ENCODE results near the gene TEKT1.
A peak's percentile ranks its signal among the peaks of the same experiment; 100 is the strongest.
"Not testable (repeated sequence)": the region's sequence is repeated elsewhere in the genome, so short reads cannot be mapped to it uniquely, and the experiment has no call there.

Gene TEKT1

GRCh38 chr17:6862825-6863224 is 31.3 kb upstream of the TEKT1 start:
- DNase-seq, result no peak
- POLR2A ChIA-PET, result no interaction called here
- CTCF ChIA-PET, result interaction anchor here (1.1 kb wide), 1 partner anchor 9 kb away, joined by 3 read pairs; no protein-coding TSS in a partner anchor

GRCh38 chr17:6862122-6862521 is 30.6 kb upstream of the TEKT1 start:
- DNase-seq, result no peak
- peaks cover 0 to 10% (median 0%) of the 10 kb centered on the region in 5 experiments for H3K9me3 ChIP-seq (ENCODE audit: control extremely low read depth in 1 of 5, control insufficient read depth in 4 of 5, insufficient read depth in 2 of 5, low read depth in 1 of 5, low read length in 4 of 5)
- no peak overlapping the region for H3K4me3 ChIP-seq (ENCODE audit: control insufficient read depth in 1 of 7, extremely low read depth in 1 of 7, insufficient read depth in 4 of 7, low read depth in 2 of 7, low read length in 6 of 7)
- POLR2A ChIA-PET, result no interaction called here
- WGBS (ENCODE audit: insufficient coverage), result 100% methylated on average over 1 of the region's 2 CpGs
- H3K27ac ChIP-seq (ENCODE audit: insufficient read depth in 1 of 2, low read depth in 1 of 2, low read length in 2 of 2, poor library complexity in 1 of 2, severe bottlenecking in 2 of 2), result no peak overlapping the region
- no peaks in the 10 kb centered on the region for H3K4me1 ChIP-seq (ENCODE audit: control extremely low read depth in 1 of 4, control insufficient read depth in 4 of 4, insufficient read depth in 4 of 4, low read length in 3 of 4)
- CTCF ChIA-PET, result no interaction called here
- H3K27me3 ChIP-seq (replicated peaks in 2 of 5; ENCODE audit: control insufficient read depth in 4 of 5, insufficient read depth in 5 of 5, low read length in 4 of 5), result no peaks in the 10 kb centered on the region
- no peaks in the 10 kb centered on the region for H3K36me3 ChIP-seq (ENCODE audit: control insufficient read depth in 4 of 4, insufficient read depth in 4 of 4, low read length in 3 of 4)

More at GRCh38 chr17:6862825-6863224, 31.3 kb upstream of the TEKT1 start:
- Histone ChIP-seq H3K4me3 (ENCODE audit: control insufficient read depth in 1 of 7, extremely low read depth in 1 of 7, insufficient read depth in 4 of 7, low read depth in 2 of 7, low read length in 6 of 7) (no peak overlapping the region), H3K27me3 (replicated peaks in 2 of 5; ENCODE audit: control insufficient read depth in 4 of 5, insufficient read depth in 5 of 5, low read length in 4 of 5) (no peaks in the 10 kb centered on the region), H3K9me3 (ENCODE audit: control extremely low read depth in 1 of 5, control insufficient read depth in 4 of 5, insufficient read depth in 2 of 5, low read depth in 1 of 5, low read length in 4 of 5) (peaks cover 0 to 10% (median 0%) of the 10 kb centered on the region in 5 experiments), H3K4me1 (ENCODE audit: control extremely low read depth in 1 of 4, control insufficient read depth in 4 of 4, insufficient read depth in 4 of 4, low read length in 3 of 4) (no peaks in the 10 kb centered on the region), H3K36me3 (ENCODE audit: control insufficient read depth in 4 of 4, insufficient read depth in 4 of 4, low read length in 3 of 4) (no peaks in the 10 kb centered on the region), H3K27ac (ENCODE audit: insufficient read depth in 1 of 2, low read depth in 1 of 2, low read length in 2 of 2, poor library complexity in 1 of 2, severe bottlenecking in 2 of 2) (no peak overlapping the region)
- WGBS (ENCODE audit: insufficient coverage), result 100% methylated on average over 4 of the region's 4 CpGs

- no peak for DNase-seq
- H3K36me3 ChIP-seq (ENCODE audit: control insufficient read depth in 4 of 4, insufficient read depth in 4 of 4, low read length in 3 of 4), result no peaks in the 10 kb centered on the region
- ChIA-PET POLR2A (no interaction called here), CTCF (no interaction called here)
- peaks cover 0 to 10% (median 0%) of the 10 kb centered on the region in 5 experiments for H3K9me3 ChIP-seq (ENCODE audit: control extremely low read depth in 1 of 5, control insufficient read depth in 4 of 5, insufficient read depth in 2 of 5, low read depth in 1 of 5, low read length in 4 of 5)
- H3K4me1 ChIP-seq (ENCODE audit: control extremely low read depth in 1 of 4, control insufficient read depth in 4 of 4, insufficient read depth in 4 of 4, low read length in 3 of 4), result peaks cover 0 to 24% (median 2%) of the 10 kb centered on the region in 4 experiments
- 100% methylated on average over 1 of the region's 2 CpGs for WGBS (ENCODE audit: insufficient coverage)
- H3K27ac ChIP-seq (ENCODE audit: insufficient read depth in 1 of 2, low read depth in 1 of 2, low read length in 2 of 2, poor library complexity in 1 of 2, severe bottlenecking in 2 of 2), result no peak overlapping the region
- no peak overlapping the region for H3K4me3 ChIP-seq (ENCODE audit: control insufficient read depth in 1 of 7, extremely low read depth in 1 of 7, insufficient read depth in 4 of 7, low read depth in 2 of 7, low read length in 6 of 7)
- H3K27me3 ChIP-seq (replicated peaks in 2 of 5; ENCODE audit: control insufficient read depth in 4 of 5, insufficient read depth in 5 of 5, low read length in 4 of 5), result peaks cover 0 to 3% (median 0%) of the 10 kb centered on the region in 5 experiments
These were observed 26.4 kb upstream of the TEKT1 start for GRCh38 chr17:6857904-6858303.

- no peak for DNase-seq
- Histone ChIP-seq H3K4me1 (ENCODE audit: control extremely low read depth in 1 of 4, control insufficient read depth in 4 of 4, insufficient read depth in 4 of 4, low read length in 3 of 4) (peaks cover 0 to 24% (median 2%) of the 10 kb centered on the region in 4 experiments), H3K27ac (ENCODE audit: insufficient read depth in 1 of 2, low read depth in 1 of 2, low read length in 2 of 2, poor library complexity in 1 of 2, severe bottlenecking in 2 of 2) (no peak overlapping the region), H3K9me3 (ENCODE audit: control extremely low read depth in 1 of 5, control insufficient read depth in 4 of 5, insufficient read depth in 2 of 5, low read depth in 1 of 5, low read length in 4 of 5) (peaks cover 0 to 10% (median 0%) of the 10 kb centered on the region in 5 experiments), H3K36me3 (ENCODE audit: control insufficient read depth in 4 of 4, insufficient read depth in 4 of 4, low read length in 3 of 4) (no peaks in the 10 kb centered on the region), H3K4me3 (ENCODE audit: control insufficient read depth in 1 of 7, extremely low read depth in 1 of 7, insufficient read depth in 4 of 7, low read depth in 2 of 7, low read length in 6 of 7) (no peak overlapping the region), H3K27me3 (replicated peaks in 2 of 5; ENCODE audit: control insufficient read depth in 4 of 5, insufficient read depth in 5 of 5, low read length in 4 of 5) (peaks cover 0 to 3% (median 0%) of the 10 kb centered on the region in 5 experiments)
- ChIA-PET POLR2A (no interaction called here), CTCF (no interaction called here)
- WGBS (ENCODE audit: insufficient coverage), result 63% methylated on average over 2 of the region's 6 CpGs
These were observed 25.8 kb upstream of the TEKT1 start for GRCh38 chr17:6857336-6857735.

GRCh38 chr17:6856051-6856450 is 24.5 kb upstream of the TEKT1 start:
- Histone ChIP-seq H3K36me3 (ENCODE audit: control insufficient read depth in 4 of 4, insufficient read depth in 4 of 4, low read length in 3 of 4) (no peaks in the 10 kb centered on the region), H3K27ac (ENCODE audit: insufficient read depth in 1 of 2, low read depth in 1 of 2, low read length in 2 of 2, poor library complexity in 1 of 2, severe bottlenecking in 2 of 2) (no peak overlapping the region), H3K9me3 (ENCODE audit: control extremely low read depth in 1 of 5, control insufficient read depth in 4 of 5, insufficient read depth in 2 of 5, low read depth in 1 of 5, low read length in 4 of 5) (peaks cover 0 to 9% (median 0%) of the 10 kb centered on the region in 5 experiments), H3K27me3 (replicated peaks in 2 of 5; ENCODE audit: control insufficient read depth in 4 of 5, insufficient read depth in 5 of 5, low read length in 4 of 5) (peaks cover 0 to 3% (median 0%) of the 10 kb centered on the region in 5 experiments), H3K4me3 (ENCODE audit: control insufficient read depth in 1 of 7, extremely low read depth in 1 of 7, insufficient read depth in 4 of 7, low read depth in 2 of 7, low read length in 6 of 7) (no peak overlapping the region), H3K4me1 (ENCODE audit: control extremely low read depth in 1 of 4, control insufficient read depth in 4 of 4, insufficient read depth in 4 of 4, low read length in 3 of 4) (peaks cover 0 to 24% (median 2%) of the 10 kb centered on the region in 4 experiments)
- CTCF ChIA-PET, result interaction anchor here (1.4 to 2.0 kb wide), 2 partner anchors 10 to 12 kb away, joined by 3 to 5 read pairs; no protein-coding TSS in a partner anchor
- peak in 2 of 3 donors; percentile 50 to 75 for DNase-seq
- WGBS (ENCODE audit: insufficient coverage), result 76% methylated on average over 3 of the region's 3 CpGs
- POLR2A ChIA-PET, result no interaction called here

GRCh38 chr17:6853764-6854442 is 22.4 kb upstream of the TEKT1 start:
- peaks cover 0 to 4% (median 0%) of the 10 kb centered on the region in 5 experiments for H3K9me3 ChIP-seq (ENCODE audit: control extremely low read depth in 1 of 5, control insufficient read depth in 4 of 5, insufficient read depth in 2 of 5, low read depth in 1 of 5, low read length in 4 of 5)
- POLR2A ChIA-PET, result no interaction called here
- peak overlapping the region; percentile 29 to 65 for H3K27ac ChIP-seq (ENCODE audit: insufficient read depth in 1 of 2, low read depth in 1 of 2, low read length in 2 of 2, poor library complexity in 1 of 2, severe bottlenecking in 2 of 2)
- CTCF ChIA-PET, result interaction anchor here (0.6 to 2.5 kb wide), 8 partner anchors 10 to 151 kb away, joined by 3 to 18 read pairs (median 3); no protein-coding TSS in a partner anchor
- peaks cover 0 to 3% (median 0%) of the 10 kb centered on the region in 5 experiments for H3K27me3 ChIP-seq (replicated peaks in 2 of 5; ENCODE audit: control insufficient read depth in 4 of 5, insufficient read depth in 5 of 5, low read length in 4 of 5)
- H3K4me3 ChIP-seq (ENCODE audit: control insufficient read depth in 1 of 7, extremely low read depth in 1 of 7, insufficient read depth in 4 of 7, low read depth in 2 of 7, low read length in 6 of 7), result peak overlapping the region in 6 of 7 experiments; percentile 20 to 75 (median 46)
- peak in 2 of 3 donors; percentile 28 to 57 for DNase-seq
- H3K36me3 ChIP-seq (ENCODE audit: control insufficient read depth in 4 of 4, insufficient read depth in 4 of 4, low read length in 3 of 4), result no peaks in the 10 kb centered on the region
- 34% methylated on average over 12 of the region's 19 CpGs for WGBS (ENCODE audit: insufficient coverage)
- peaks cover 0 to 24% (median 2%) of the 10 kb centered on the region in 4 experiments for H3K4me1 ChIP-seq (ENCODE audit: control extremely low read depth in 1 of 4, control insufficient read depth in 4 of 4, insufficient read depth in 4 of 4, low read length in 3 of 4)

GRCh38 chr17:6848545-6849179 is 17.1 kb upstream of the TEKT1 start:
- POLR2A ChIA-PET; DNase-seq; H3K4me3 ChIP-seq (ENCODE audit: control insufficient read depth in 1 of 7, extremely low read depth in 1 of 7, insufficient read depth in 4 of 7, low read depth in 2 of 7, low read length in 6 of 7); H3K36me3 ChIP-seq (ENCODE audit: control insufficient read depth in 4 of 4, insufficient read depth in 4 of 4, low read length in 3 of 4); H3K27me3 ChIP-seq (replicated peaks in 2 of 5; ENCODE audit: control insufficient read depth in 4 of 5, insufficient read depth in 5 of 5, low read length in 4 of 5); H3K27ac ChIP-seq (ENCODE audit: insufficient read depth in 1 of 2, low read depth in 1 of 2, low read length in 2 of 2, poor library complexity in 1 of 2, severe bottlenecking in 2 of 2); CTCF ChIA-PET: not testable (repeated sequence)
- peaks cover 0 to 12% (median 2%) of the 10 kb centered on the region in 5 experiments for H3K9me3 ChIP-seq (ENCODE audit: control extremely low read depth in 1 of 5, control insufficient read depth in 4 of 5, insufficient read depth in 2 of 5, low read depth in 1 of 5, low read length in 4 of 5)
- H3K4me1 ChIP-seq (ENCODE audit: control extremely low read depth in 1 of 4, control insufficient read depth in 4 of 4, insufficient read depth in 4 of 4, low read length in 3 of 4), result peaks cover 0 to 19% (median 3%) of the 10 kb centered on the region in 4 experiments
- WGBS (ENCODE audit: insufficient coverage), result 67% methylated on average over 3 of the region's 7 CpGs

Measured in common myeloid progenitor, CD34-positive (primary cell).